IMR-90 (cell line): ENCODE data around the gene DMRT1. TPM values are rescaled to one million over a fixed set of nuclear protein-coding genes. Genes with fewer than 3 reads are reported as not detected.

Experiments
- ATAC-seq: fragments of 200-7000 bp; cut with Tn5 transposase; 2 replicates; pipeline ENCODE4 v1.9.1; 2020; ENCODE audit warnings: low read depth, mild to moderate bottlenecking, moderate library complexity
- BruUV-seq: library from RNA; stranded (reverse); fragments of 400-500 nt; replicated peaks from 2 replicates; lab custom pipeline; 2021; lab: Mats Ljungman, UMichigan
- CTCF ChIA-PET: fragments of 300-600 bp; formaldehyde crosslinking; extraction: SDS; loops from one replicate; lab custom pipeline; 2021; ENCODE audit warnings: antibody characterized with exemption; lab: Yijun Ruan, JAX
- POLR2A ChIA-PET: fragments of 300-600 bp; sonication (Branson Sonifier 250); formaldehyde crosslinking; loops from one replicate; lab custom pipeline; 2022; ENCODE audit warnings: antibody characterized with exemption; ENCODE audit not compliant: unreplicated experiment; lab: Charles Lee
- DNase-seq: peaks from one replicate; pipeline ENCODE4 v3.0.0; 2013
- H2AFZ ChIP-seq: replicated peaks from 2 replicates; pipeline ENCODE3; 2013; ENCODE audit warnings: low read length, mild to moderate bottlenecking; ENCODE audit not compliant: poor library complexity
- H2AK5ac ChIP-seq: 2 replicates; pipeline ENCODE4 v1.6.1; 2013; ENCODE audit warnings: low read depth, low read length, inconsistent platforms
- H2AK9ac ChIP-seq: replicated peaks from 2 replicates; pipeline ENCODE3; 2013; ENCODE audit warnings: mild to moderate bottlenecking, low read depth, low read length, moderate library complexity; ENCODE audit not compliant: poor library complexity
- H2BK120ac ChIP-seq: 2 replicates; pipeline ENCODE4 v1.6.1; 2013; ENCODE audit warnings: low read depth, low read length, inconsistent platforms
- H2BK15ac ChIP-seq: 3 replicates; pipeline ENCODE4 v1.6.1; 2013; ENCODE audit warnings: low read depth, low read length, inconsistent platforms
- H2BK20ac ChIP-seq: 2 replicates; pipeline ENCODE4 v1.6.1; 2013; ENCODE audit warnings: low read depth, mild to moderate bottlenecking, inconsistent platforms, low read length, moderate library complexity
- H2BK5ac ChIP-seq: 2 replicates; pipeline ENCODE4 v1.6.1; 2013; ENCODE audit warnings: mild to moderate bottlenecking, low read depth, low read length, inconsistent platforms; ENCODE audit not compliant: poor library complexity, severe bottlenecking
- H3K14ac ChIP-seq: replicated peaks from 2 replicates; pipeline ENCODE4 v1.6.1; 2013; ENCODE audit warnings: low read depth, low read length, inconsistent platforms
- H3K18ac ChIP-seq: 2 replicates; pipeline ENCODE4 v1.6.1; 2013; ENCODE audit warnings: low read depth, low read length, control low read depth
- H3K23ac ChIP-seq: 2 replicates; pipeline ENCODE4 v1.6.1; 2013; ENCODE audit warnings: low read depth, low read length, inconsistent platforms
- H3K27ac ChIP-seq: 2 replicates; pipeline ENCODE4 v1.5.1; 2013; ENCODE audit warnings: mild to moderate bottlenecking, control low read depth, low read length; ENCODE audit not compliant: insufficient read depth
- H3K27me3 ChIP-seq: 2 replicates; pipeline ENCODE4 v1.6.1; 2013; ENCODE audit warnings: low read length; ENCODE audit not compliant: control insufficient read depth, insufficient read depth
- H3K36me3 ChIP-seq: 2 replicates; pipeline ENCODE4 v1.6.1; 2013; ENCODE audit warnings: low read length, mixed read lengths; ENCODE audit not compliant: control insufficient read depth, insufficient read depth
- H3K4ac ChIP-seq: 2 replicates; pipeline ENCODE4 v1.6.1; 2013; ENCODE audit warnings: low read depth, low read length, inconsistent platforms
- H3K4me1 ChIP-seq: 2 replicates; pipeline ENCODE4 v1.6.1; 2013; ENCODE audit warnings: low read length, mixed read lengths; ENCODE audit not compliant: control insufficient read depth, insufficient read depth
- H3K4me2 ChIP-seq: 2 replicates; pipeline ENCODE4 v1.6.1; 2013; ENCODE audit warnings: low read depth, mild to moderate bottlenecking, control low read depth, low read length, moderate library complexity
- H3K4me3 ChIP-seq: 2 replicates; pipeline ENCODE4 v1.5.1; 2013; ENCODE audit warnings: low read depth, mild to moderate bottlenecking, control low read depth, low read length, moderate library complexity; ENCODE audit not compliant: insufficient read depth
- H3K56ac ChIP-seq: 2 replicates; pipeline ENCODE4 v1.6.1; 2013; ENCODE audit warnings: low read length, inconsistent platforms; ENCODE audit not compliant: insufficient read depth; ENCODE audit errors: extremely low read depth
- H3K79me1 ChIP-seq, 2 experiments: 2 replicates each; pipeline ENCODE4 v1.6.1; 2013; ENCODE audit warnings: low read length in 2 of 2, inconsistent platforms in 1 of 2, low read depth in 1 of 2
- H3K9ac ChIP-seq: 2 replicates; pipeline ENCODE4 v1.6.1; 2013; ENCODE audit warnings: low read depth, low read length, control low read depth
- H3K9me1 ChIP-seq: 2 replicates; pipeline ENCODE4 v1.6.1; 2013; ENCODE audit warnings: low read length, inconsistent platforms; ENCODE audit not compliant: insufficient read depth
- H3K9me3 ChIP-seq: 2 replicates; pipeline ENCODE4 v1.6.1; 2013; ENCODE audit warnings: low read length; ENCODE audit not compliant: control insufficient read depth, insufficient read depth
- H4K20me1 ChIP-seq: 2 replicates; pipeline ENCODE4 v1.6.1; 2013; ENCODE audit warnings: low read length, inconsistent platforms; ENCODE audit not compliant: insufficient read depth
- H4K5ac ChIP-seq: 2 replicates; pipeline ENCODE4 v1.6.1; 2013; ENCODE audit warnings: mild to moderate bottlenecking, low read depth, low read length, control low read depth
- H4K8ac ChIP-seq, 2 experiments: 2 replicates each; pipeline ENCODE4 v1.6.1; 2013; ENCODE audit warnings: low read depth in 2 of 2, low read length in 2 of 2, control low read depth in 1 of 2, inconsistent platforms in 1 of 2
- H4K91ac ChIP-seq: 2 replicates; pipeline ENCODE4 v1.6.1; 2013; ENCODE audit warnings: low read depth, low read length, inconsistent platforms; ENCODE audit not compliant: insufficient read depth
- CEBPB ChIP-seq: IDR thresholded peaks from 2 replicates; pipeline ENCODE4 v1.6.1; 2012; ENCODE audit warnings: low read depth, low read length, improper control_type of control experiment
- MAZ ChIP-seq: IDR thresholded peaks from 2 replicates; pipeline ENCODE4 v1.6.1; 2012; ENCODE audit warnings: low read depth, mild to moderate bottlenecking, low read length, improper control_type of control experiment, moderate library complexity, borderline replicate concordance
- SMC3 ChIP-seq: fragments of 150-350 bp; IDR thresholded peaks from 2 replicates; pipeline ENCODE4 v1.6.1; 2016; ENCODE audit warnings: low read depth, mild to moderate bottlenecking, antibody characterized with exemption, low read length, moderate library complexity
- WGBS, 2 experiments: methylation state at CpG; one replicate each; pipeline versions ENCODE4 v1.1.5 to v1.1.7; 2013; ENCODE audit warnings: missing lambda C conversion rate in 2 of 2; ENCODE audit not compliant: insufficient read length in 1 of 2; ENCODE audit errors: extremely low coverage in 2 of 2; 5-methylcytosine and 5-hydroxymethylcytosine counted together
- dilution Hi-C: fragments of 300-500 bp; cut with HindIII; formaldehyde crosslinking; loops from one replicate; pipeline ENCODE4 v1.14.3; 2018; ENCODE audit warnings: low sequenced_read_pairs; ENCODE audit not compliant: unreplicated experiment
- in situ Hi-C: fragments of 300-500 bp; cut with MboI; formaldehyde crosslinking; loops from 3 replicates; pipeline ENCODE4 v1.14.3; 2019; ENCODE audit warnings: low sequenced_read_pairs, inconsistent platforms, mixed read lengths
- intact Hi-C: fragments of 100-400 bp; cut with micrococcal nuclease; formaldehyde crosslinking; loops from 2 replicates; pipeline ENCODE4 v1.10.0; 2022
- polyA plus RNA-seq, 3 experiments: library from polyadenylated mRNA; depleted of rRNA; stranded (reverse); fragments of >200 nt; gene quantifications; 2 replicates each; pipeline ENCODE4 v1.2.3, GENCODE V29; 2012; ENCODE audit warnings: low replicate concordance in 1 of 3
- total RNA-seq: library from RNA; depleted of rRNA; stranded (reverse); fragments of >200 nt; gene quantifications from 2 replicates; pipeline ENCODE4 v1.2.3, GENCODE V29; 2012

The DMRT1 gene
- total and polyA plus RNA-seq, 2 of the 4 experiments (the other 2 are of a cell fraction): not detected

DNA sequence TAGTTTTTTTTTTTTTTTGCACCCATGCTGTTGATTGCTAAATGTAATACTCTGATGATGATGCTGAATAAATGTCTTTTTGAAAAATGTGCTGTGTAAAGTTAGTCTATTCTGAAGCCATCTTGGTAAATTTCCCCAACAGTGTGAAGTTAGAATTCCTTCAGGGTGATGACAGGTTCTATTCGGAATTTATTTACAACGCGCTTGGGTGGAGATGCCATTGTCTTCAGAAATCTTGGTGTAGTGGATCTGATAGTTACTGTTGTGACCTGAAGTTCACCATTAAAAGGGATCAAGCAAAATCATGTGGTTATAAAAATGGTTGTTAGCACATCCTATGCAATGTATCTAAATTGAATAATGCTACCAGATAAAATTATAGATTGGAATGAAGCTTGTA, 36.3 kb upstream of the DMRT1 start:
- H3K4me1 ChIP-seq: peaks cover 14% of the 10 kb centered on the region
- no peak overlapping the region for H3K23ac ChIP-seq
- POLR2A ChIA-PET: interaction anchor here (0.6 kb wide), 1 partner anchor 57 kb away, joined by 10 read pairs; no protein-coding TSS in a partner anchor
- H2BK15ac ChIP-seq: peak overlapping the region; percentile 45; the same call in 1 of the 3 replicates
- H3K4ac ChIP-seq: no peak overlapping the region
- no peak overlapping the region for H2AFZ ChIP-seq
- no CpG with 5 or more reads among the region's 3 CpGs for WGBS, 2 experiments
- H3K4me3 ChIP-seq: no peak overlapping the region
- H3K27ac ChIP-seq: no peak overlapping the region
- H2AK5ac ChIP-seq: no peak overlapping the region
- H3K9ac ChIP-seq: no peak overlapping the region
- H3K56ac ChIP-seq: no peak overlapping the region
- H3K27me3 ChIP-seq: no peaks in the 10 kb centered on the region
- H2AK9ac ChIP-seq: no peak overlapping the region
- no peaks in the 10 kb centered on the region for H3K9me3 ChIP-seq
- no peak overlapping the region for H3K14ac ChIP-seq
- peaks cover 4 to 6% of the 10 kb centered on the region in 2 experiments; a peak in 2 of 4 replicates for H3K79me1 ChIP-seq
- ATAC-seq (no peak), DNase-seq (no peak)
- no peaks in the 10 kb centered on the region for H3K36me3 ChIP-seq
- intact Hi-C loops: loop anchor here (5.0 kb wide), 1 partner anchor 202 kb away; no protein-coding TSS in a partner anchor
- no peak overlapping the region; the same call in 1 of the 2 replicates for H2BK20ac ChIP-seq
- no peak overlapping the region for H3K18ac ChIP-seq
- dilution Hi-C loops: no loop called here
- no peaks in the 10 kb centered on the region for H4K20me1 ChIP-seq
- no peak overlapping the region; a peak in 1 of 4 replicates for H4K8ac ChIP-seq
- no peak for TF ChIP-seq SMC3
- no peak for TF ChIP-seq MAZ
- TF ChIP-seq CEBPB: no peak
- no peak overlapping the region for H4K5ac ChIP-seq
- CTCF ChIA-PET: interaction anchor here (0.7 to 2.3 kb wide), 3 partner anchors 49 to 1019 kb away, joined by 3 to 8 read pairs (median 3); no protein-coding TSS in a partner anchor
- in situ Hi-C loops: loop anchor here (5.0 kb wide), 1 partner anchor 193 kb away; no protein-coding TSS in a partner anchor
- H4K91ac ChIP-seq: no peak overlapping the region
- peaks cover 3% of the 10 kb centered on the region for H3K9me1 ChIP-seq
- H3K4me2 ChIP-seq: no peak overlapping the region
- no peak overlapping the region for H2BK5ac ChIP-seq
- BruUV-seq: no TSS peak
- H2BK120ac ChIP-seq: peak overlapping the region; percentile 34; the same call in 1 of the 2 replicates
